Measurements from ENCODE around the gene EN1.

The EN1 gene

GRCh38 chr2:118842661-118843482 is 4.6 kb downstream of the EN1 start:
- DNase-seq (ENCODE audit: low spot score) = no peak

DNA sequence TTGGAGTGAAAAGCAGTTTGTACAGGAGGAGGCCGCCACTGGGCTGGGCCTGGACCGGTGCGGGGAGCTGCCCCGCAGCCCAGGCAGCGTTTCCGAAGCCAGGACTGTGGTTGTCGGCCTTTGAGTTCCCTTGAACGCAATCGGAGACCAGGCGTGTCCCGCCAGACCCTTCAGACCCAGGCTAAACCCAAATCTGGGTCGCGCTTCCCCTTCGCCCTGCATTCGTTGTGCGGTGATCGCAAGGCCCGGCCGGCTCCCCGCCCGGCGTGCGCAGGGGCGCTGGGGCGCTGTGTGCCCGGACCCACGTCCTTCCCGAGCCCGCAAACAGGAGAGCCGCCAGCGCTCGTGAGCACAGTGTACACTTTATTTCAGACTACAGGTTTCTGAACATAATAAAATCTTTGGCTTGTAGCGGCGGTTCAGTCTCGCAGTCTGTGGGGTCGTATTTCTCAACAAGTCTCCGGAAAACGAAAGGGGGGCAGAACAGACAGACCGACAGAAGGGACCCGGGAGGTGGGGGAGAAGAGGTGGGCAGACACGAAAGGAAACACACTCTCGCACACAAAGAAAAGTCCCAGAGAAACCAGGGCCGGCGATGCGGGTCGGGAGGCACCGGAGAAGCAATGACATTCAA is 5.5 kb downstream of the EN1 start:
- no peak for DNase-seq (ENCODE audit: low spot score)

GRCh38 chr2:118841450-118841827 is 6.0 kb downstream of the EN1 start:
- no peak for DNase-seq (ENCODE audit: low spot score)

DNA sequence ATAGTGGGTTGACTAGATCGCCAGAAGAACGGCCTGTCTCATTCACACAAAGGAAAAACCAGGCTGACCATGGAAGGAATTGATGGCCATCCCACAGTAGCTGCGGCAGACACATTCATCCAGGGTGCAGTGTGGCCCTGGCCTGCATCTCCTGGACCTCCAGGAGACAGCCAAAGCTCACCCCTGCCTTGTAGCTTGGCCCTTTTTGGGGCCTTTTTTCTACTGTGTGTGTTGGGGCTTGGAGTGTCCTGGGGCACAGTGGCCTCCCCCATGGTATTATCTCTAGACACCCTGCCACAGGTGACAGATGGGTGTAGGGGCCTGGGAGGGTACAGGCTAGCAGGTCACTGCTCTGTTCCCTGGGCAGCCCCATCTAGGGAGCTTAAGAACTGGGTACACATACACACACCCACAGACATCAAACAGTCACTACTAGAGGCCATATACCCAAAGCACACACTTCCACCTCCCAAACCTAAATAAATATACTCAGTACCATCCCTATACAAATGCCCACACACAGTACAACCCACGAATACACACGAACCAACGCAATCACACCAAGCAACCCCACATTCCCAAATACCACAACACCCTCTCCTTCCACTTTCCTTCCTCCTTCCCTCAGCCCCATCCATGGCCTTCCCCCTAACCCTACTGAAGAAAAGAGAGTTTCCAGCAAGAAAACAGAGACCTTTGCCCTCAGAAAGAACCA is 8.6 kb downstream of the EN1 start:
- DNase-seq (ENCODE audit: low spot score) = no peak

DNA sequence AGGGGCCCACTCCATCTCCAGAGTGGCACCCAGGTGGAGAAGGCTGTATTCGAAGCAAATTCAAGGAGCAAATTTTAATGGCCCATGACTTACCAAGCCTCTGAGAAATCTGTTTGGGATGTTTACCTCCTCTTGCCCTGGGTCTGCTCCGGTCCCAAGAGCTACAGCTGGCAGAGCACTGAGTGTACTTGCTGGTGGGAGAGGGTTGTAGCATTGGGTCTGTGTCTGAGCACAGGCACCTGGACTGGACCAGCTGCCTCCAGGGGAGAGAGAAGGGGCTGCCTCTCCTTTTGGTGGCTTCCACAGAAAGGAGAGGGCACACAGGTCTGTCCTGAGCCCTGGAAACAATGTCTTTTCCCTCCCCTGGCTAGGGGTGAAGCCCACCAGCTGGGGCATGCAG is 9.8 kb downstream of the EN1 start:
- no peak for DNase-seq (ENCODE audit: low spot score)

GRCh38 chr2:118837067-118837466 is 10.4 kb downstream of the EN1 start:
- no peak for DNase-seq (ENCODE audit: low spot score)

DNA sequence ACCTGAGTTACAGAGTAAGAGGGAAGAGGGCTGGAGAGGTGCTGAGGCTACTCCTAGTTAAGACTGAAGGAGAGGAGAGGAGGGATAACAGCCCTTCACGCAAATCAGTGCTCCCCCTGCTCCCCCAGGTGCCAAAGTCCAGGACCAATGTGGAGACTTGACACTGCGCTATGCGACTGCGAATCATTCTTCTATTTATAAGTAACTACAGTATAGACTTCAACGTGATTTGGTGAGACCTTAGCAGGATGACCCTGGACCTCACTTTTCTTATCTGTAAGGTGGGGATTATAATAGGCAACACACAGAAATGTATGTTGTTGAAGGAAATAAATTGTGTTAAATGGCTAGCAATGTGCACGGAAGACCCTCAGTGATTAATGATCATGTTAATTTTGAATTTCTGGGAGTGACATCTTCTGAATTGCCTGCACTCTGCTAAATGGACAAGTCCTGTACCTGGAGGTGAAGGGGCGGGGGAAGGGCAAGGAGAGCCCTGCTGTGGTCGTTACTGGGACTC is 11.0 kb downstream of the EN1 start:
- no peak for DNase-seq (ENCODE audit: low spot score)

GRCh38 chr2:118835746-118836410 is 11.6 kb downstream of the EN1 start:
- DNase-seq (ENCODE audit: low spot score) = no peak

GRCh38 chr2:118834901-118835745 is 12.3 kb downstream of the EN1 start:
- no peak for DNase-seq (ENCODE audit: low spot score)

GRCh38 chr2:118834440-118834810 is 13.0 kb downstream of the EN1 start:
- no peak for DNase-seq (ENCODE audit: low spot score)

DNA sequence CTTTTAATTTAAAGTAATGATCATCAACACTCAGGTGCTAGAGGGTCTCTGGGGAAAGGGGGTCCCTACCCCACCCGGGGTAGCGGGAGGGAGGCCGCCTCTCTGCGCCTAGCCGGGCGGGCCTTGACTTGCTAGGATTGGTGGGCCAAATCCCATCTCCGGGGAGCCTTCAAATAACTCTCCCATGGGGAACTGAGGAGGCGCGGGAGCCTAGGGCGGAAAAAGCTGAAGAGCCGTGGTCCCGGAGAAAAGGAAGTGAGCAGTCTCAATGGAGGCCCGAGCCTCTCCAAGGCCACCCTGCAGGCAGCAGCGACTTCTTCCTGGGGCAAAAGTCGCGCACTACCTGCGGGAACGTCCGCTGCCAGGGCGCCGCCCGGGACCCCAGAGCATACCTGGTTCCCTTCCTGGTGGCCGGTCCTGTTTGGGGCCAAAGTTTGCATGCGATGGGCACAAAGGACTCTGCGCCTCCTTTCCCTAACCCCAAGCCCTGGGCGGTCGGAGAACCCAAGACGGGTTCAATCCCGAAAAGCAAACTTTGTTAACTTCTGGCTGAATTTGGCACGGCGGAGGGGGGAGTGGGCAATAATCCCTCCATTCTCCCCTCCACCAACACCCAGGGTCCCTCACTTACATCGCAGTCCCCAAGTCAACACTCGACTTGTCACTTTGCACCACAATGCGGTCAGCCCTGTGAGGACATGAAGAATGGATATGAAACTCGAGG is 13.6 kb downstream of the EN1 start:
- DNase-seq (ENCODE audit: low spot score) = no peak

- no peak for DNase-seq (ENCODE audit: low spot score)
Measured at GRCh38 chr2:118832791-118833715, 14.4 kb downstream of the EN1 start.

DNA sequence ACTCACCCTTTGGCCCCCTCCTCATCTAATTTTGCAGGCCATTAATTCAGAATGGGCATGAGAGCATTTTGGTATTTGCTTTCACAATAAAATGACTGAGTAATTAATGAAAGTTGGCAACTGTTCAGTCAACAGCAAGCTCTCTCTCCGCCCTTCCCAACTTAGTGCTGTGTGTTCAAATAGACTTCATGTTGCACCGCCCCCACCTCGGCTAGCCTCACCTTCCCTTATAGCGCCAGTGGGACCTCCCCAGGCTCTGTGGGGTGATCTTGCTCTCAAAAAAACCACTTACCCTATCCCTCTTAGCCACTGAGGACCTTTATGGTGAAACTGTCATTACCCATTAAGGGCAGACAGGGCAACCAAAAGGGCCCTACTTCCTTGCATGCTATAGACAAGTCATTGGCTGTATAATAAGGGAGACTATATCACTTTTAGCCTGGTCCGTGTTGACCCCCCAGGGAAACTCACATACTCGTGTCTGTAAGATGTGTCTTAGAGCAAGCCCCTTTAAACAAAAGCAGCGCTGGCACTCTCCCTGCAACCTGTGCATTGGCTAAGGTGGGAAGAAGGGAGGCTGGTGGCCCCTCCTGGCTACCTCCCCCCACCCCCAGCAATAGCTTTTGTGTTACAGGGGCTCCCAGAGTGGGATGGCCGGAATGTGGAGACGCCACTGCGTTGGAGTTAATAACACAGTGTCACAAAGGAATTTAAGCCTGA is 15.2 kb downstream of the EN1 start:
- DNase-seq (ENCODE audit: low spot score) = no peak

- no peak for DNase-seq (ENCODE audit: low spot score)
Measured at GRCh38 chr2:118830881-118831280, 16.6 kb downstream of the EN1 start.

DNA sequence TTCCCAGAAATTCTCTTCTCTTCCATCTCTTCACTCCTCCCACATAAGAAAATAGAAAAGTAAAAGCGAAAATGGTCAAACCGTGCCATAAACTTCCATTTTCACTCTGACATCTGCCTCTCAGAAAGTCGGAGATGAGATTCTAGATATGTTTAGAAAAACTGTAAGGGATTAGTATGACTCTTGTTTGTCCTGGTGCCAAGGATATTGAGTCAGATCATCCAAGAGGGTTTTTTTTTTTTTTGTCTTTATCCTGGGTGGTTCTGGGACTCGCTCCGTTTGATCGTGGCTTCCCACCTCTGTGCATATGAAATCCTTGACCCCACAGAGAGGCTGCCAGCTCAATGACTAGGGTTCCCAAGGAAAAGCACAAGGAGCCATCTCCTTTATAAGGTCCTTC is 17.3 kb downstream of the EN1 start:
- DNase-seq (ENCODE audit: low spot score) = no peak

DNA sequence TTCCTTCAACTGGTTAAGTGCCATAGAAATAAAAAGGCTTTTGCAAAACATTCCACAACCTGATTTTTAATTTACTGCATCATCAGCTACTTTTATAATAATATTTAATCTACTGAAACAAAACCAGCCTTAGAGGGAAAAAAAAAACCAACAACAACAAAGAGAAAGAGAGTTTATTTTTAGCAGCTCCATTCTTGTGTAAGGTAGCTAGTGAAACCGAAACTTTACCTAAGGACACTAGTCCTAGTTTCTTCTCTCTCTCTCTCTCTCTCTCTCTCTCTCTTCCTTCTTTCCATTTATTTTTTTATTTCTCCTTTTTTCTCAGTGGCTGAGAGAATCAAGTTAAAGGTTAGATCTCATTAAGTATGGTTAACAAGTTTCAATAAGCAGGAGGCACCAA is 21.4 kb downstream of the EN1 start:
- DNase-seq (ENCODE audit: low spot score) = no peak

DNA sequence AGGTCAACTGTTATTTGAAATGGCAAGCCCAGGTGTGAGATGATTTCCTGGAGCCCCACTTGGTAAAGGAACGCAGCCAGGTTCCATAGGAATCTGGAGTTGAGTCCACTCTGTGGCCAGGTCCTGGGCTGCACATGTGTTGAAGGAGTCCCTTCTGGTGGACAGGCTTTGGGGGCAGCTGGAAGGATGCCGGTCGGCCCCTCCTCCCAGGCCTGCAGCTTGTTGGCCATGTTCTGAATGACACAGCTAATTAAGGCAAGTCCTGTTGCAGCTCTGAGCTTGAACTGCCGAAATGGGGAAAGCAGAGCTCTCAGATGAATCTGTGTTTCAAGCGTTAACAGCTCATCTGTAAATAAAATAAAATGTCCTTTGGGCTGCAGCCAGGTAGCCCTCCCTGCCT is 23.8 kb downstream of the EN1 start:
- no peak for DNase-seq (ENCODE audit: low spot score)

DNA sequence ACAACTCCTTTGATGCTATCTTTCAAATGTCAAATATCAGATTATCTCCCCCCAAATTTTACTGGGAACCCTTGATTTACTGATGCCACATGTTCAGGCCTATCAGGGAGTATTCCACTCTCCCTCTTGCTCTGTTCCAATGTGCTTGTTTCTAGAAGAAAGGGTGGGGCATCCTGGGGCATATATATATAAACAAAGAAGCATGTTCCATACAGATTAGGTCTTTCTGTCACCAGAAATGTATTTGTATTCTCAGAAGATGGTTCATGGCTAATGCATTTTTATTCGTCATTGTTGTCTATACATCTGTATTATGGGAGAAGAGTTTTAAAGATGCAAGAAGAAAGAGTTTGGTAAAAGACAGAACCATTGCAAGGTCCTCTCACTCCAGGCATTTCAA is 24.9 kb downstream of the EN1 start:
- no peak for DNase-seq (ENCODE audit: low spot score)

DNA sequence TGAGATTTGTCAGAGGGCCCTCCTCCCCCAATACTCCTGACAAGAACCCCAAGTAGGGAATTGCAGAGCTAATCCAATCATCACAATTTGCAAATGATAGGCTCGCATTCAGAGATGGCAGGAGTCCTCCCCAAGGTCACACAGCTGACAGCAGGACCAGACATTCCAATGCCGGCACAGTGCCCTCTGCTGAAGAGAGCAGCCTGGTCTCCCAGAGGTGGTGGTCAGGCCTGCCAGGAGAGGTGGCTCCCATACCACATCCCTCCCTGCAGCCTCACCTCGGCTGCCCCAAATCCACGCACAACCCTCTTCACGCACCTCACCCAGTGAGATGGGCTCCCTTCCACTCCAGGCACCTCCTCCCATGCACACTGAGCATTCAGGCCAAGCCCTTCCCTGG is 25.4 kb downstream of the EN1 start:
- DNase-seq (ENCODE audit: low spot score) = no peak

Measured in HuH-7 (cell line).